Keratinocyte (primary cell): ENCODE results near the gene ARFGEF3.

ENCODE experiments used
- EZH2 ChIP-seq: IDR thresholded peaks from one replicate; pipeline ENCODE4 v1.6.1; 2012; ENCODE audit warnings: inconsistent platforms, mild to moderate bottlenecking, low read length, moderate library complexity
- TF ChIP-seq, protein P1 (sequence below), 3 experiments: IDR thresholded peaks in 1 of 3; conservative IDR thresholded peaks in 1 of 3; optimal IDR thresholded peaks in 1 of 3; 2 replicates in 2 of 3; 3 replicates in 1 of 3; pipeline versions ENCODE3 to v1.5.1; 2011; ENCODE audit warnings: low read length in 3 of 3, mild to moderate bottlenecking in 3 of 3, moderate library complexity in 2 of 3, control low read depth in 1 of 3, inconsistent platforms in 1 of 3; ENCODE audit not compliant: insufficient read depth in 2 of 3; ENCODE audit errors: extremely low read depth in 1 of 3

DNA sequence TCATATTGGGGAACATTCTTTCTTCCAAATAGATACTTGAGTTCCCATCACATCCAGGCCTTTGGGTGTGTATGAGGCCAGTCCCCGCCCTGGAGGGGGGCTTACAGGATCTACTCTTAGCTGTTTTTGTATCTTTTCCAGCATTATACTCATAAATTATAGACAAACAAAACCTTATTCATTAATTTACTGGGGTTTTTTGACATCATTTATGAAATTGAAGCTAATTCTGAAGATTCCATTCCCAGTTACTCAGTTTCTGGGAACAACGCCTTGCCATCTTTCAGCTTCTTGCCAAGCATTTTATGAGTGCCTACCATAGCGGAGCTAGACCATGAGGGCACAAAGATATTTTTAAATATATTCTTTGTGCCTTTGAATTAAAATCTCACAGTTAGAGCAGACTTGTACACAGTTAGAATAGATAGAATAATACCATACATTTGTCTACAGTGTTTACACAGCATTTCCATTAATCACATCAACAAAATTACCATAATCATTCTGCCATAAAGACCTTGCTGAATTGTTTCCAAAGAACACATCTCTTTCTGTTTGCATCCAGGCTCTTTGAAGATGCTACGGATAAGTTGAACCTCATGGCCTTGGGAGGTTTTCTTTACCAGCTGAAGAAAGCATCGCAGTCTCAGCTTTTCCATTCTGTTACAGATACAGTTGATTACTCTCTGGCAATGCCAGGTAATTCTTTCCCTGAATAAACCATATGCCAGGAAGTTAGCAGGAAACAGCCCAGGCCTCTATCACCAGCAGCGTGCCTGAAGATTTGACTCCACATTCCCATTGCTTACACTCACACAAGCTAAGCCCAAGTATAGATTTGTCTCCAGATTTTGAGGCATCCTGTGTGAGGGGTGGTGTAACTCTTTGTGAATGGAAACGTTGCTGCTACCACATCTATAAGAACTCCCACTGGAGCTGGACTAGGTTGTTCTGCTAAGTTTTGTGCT is 132.0 kb downstream of the ARFGEF3 start:
- TF ChIP-seq, protein P1, sequence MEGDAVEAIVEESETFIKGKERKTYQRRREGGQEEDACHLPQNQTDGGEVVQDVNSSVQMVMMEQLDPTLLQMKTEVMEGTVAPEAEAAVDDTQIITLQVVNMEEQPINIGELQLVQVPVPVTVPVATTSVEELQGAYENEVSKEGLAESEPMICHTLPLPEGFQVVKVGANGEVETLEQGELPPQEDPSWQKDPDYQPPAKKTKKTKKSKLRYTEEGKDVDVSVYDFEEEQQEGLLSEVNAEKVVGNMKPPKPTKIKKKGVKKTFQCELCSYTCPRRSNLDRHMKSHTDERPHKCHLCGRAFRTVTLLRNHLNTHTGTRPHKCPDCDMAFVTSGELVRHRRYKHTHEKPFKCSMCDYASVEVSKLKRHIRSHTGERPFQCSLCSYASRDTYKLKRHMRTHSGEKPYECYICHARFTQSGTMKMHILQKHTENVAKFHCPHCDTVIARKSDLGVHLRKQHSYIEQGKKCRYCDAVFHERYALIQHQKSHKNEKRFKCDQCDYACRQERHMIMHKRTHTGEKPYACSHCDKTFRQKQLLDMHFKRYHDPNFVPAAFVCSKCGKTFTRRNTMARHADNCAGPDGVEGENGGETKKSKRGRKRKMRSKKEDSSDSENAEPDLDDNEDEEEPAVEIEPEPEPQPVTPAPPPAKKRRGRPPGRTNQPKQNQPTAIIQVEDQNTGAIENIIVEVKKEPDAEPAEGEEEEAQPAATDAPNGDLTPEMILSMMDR (optimal IDR thresholded peaks at IDR 0.05 in 1 of 3, IDR thresholded peaks at IDR 0.05 in 1 of 3, conservative IDR thresholded peaks at IDR 0.05 in 1 of 3; ENCODE audit: extremely low read depth in 1 of 3, insufficient read depth in 2 of 3, low read length in 3 of 3) = no peak
- no peak for TF ChIP-seq EZH2
